ENCODE results near the gene ANKRD44.

DNA sequence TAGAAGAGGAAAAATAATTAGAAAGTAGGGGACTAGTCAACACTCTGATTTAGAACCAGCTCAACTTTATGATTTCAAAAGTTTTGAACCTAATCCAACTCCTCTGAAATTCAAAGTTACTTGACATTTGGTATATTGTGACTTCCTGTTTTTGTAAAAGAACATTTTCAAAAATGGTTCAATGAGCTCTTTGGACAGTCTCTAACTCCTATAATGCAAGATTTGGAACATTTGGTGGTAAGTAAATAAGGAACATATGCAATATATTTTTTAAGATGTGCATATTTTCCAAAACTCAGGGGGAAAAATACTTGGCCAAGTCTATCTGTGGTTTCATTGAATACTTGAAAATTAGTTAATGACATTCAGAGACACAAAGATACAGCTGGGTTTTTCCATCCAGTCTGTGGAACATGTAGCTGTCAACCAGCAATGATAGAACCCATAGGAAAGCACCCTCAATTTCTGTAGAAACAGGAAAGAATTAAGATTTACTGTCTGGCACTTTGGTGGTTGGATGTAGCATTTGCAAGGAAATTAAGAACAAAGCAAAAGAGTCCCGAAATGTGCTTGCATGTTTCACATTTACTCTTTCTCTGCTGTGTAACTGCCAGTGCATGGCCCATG, 17.0 kb upstream of the ANKRD44 start:
- TF ChIP-seq, protein P1, sequence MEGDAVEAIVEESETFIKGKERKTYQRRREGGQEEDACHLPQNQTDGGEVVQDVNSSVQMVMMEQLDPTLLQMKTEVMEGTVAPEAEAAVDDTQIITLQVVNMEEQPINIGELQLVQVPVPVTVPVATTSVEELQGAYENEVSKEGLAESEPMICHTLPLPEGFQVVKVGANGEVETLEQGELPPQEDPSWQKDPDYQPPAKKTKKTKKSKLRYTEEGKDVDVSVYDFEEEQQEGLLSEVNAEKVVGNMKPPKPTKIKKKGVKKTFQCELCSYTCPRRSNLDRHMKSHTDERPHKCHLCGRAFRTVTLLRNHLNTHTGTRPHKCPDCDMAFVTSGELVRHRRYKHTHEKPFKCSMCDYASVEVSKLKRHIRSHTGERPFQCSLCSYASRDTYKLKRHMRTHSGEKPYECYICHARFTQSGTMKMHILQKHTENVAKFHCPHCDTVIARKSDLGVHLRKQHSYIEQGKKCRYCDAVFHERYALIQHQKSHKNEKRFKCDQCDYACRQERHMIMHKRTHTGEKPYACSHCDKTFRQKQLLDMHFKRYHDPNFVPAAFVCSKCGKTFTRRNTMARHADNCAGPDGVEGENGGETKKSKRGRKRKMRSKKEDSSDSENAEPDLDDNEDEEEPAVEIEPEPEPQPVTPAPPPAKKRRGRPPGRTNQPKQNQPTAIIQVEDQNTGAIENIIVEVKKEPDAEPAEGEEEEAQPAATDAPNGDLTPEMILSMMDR (IDR thresholded peaks at IDR 0.05), result no peak
- no peak for TF ChIP-seq EZH2phosphoT487 (IDR thresholded peaks at IDR 0.05)
